IMR-90 (cell line): ENCODE measurements around the gene TENM4. TPM values are rescaled to one million over a fixed set of nuclear protein-coding genes. Genes with fewer than 3 reads are reported as not detected.

Experiments
- ATAC-seq: fragments of 200-7000 bp; cut with Tn5 transposase; 2 replicates; pipeline ENCODE4 v1.9.1; 2020; ENCODE audit warnings: low read depth, mild to moderate bottlenecking, moderate library complexity
- BruUV-seq: library from RNA; stranded (reverse); fragments of 400-500 nt; replicated peaks from 2 replicates; lab custom pipeline; 2021; lab: Mats Ljungman, UMichigan
- CTCF ChIA-PET: fragments of 300-600 bp; formaldehyde crosslinking; extraction: SDS; loops from one replicate; lab custom pipeline; 2021; ENCODE audit warnings: antibody characterized with exemption; lab: Yijun Ruan, JAX
- POLR2A ChIA-PET: fragments of 300-600 bp; sonication (Branson Sonifier 250); formaldehyde crosslinking; loops from one replicate; lab custom pipeline; 2022; ENCODE audit warnings: antibody characterized with exemption; ENCODE audit not compliant: unreplicated experiment; lab: Charles Lee
- DNase-seq: peaks from one replicate; pipeline ENCODE4 v3.0.0; 2013
- H2AFZ ChIP-seq: replicated peaks from 2 replicates; pipeline ENCODE3; 2013; ENCODE audit warnings: low read length, mild to moderate bottlenecking; ENCODE audit not compliant: poor library complexity
- H2AK5ac ChIP-seq: 2 replicates; pipeline ENCODE4 v1.6.1; 2013; ENCODE audit warnings: low read depth, low read length, inconsistent platforms
- H2AK9ac ChIP-seq: replicated peaks from 2 replicates; pipeline ENCODE3; 2013; ENCODE audit warnings: mild to moderate bottlenecking, low read depth, low read length, moderate library complexity; ENCODE audit not compliant: poor library complexity
- H2BK120ac ChIP-seq: 2 replicates; pipeline ENCODE4 v1.6.1; 2013; ENCODE audit warnings: low read depth, low read length, inconsistent platforms
- H2BK15ac ChIP-seq: 3 replicates; pipeline ENCODE4 v1.6.1; 2013; ENCODE audit warnings: low read depth, low read length, inconsistent platforms
- H2BK20ac ChIP-seq: 2 replicates; pipeline ENCODE4 v1.6.1; 2013; ENCODE audit warnings: low read depth, mild to moderate bottlenecking, inconsistent platforms, low read length, moderate library complexity
- H2BK5ac ChIP-seq: 2 replicates; pipeline ENCODE4 v1.6.1; 2013; ENCODE audit warnings: mild to moderate bottlenecking, low read depth, low read length, inconsistent platforms; ENCODE audit not compliant: poor library complexity, severe bottlenecking
- H3K14ac ChIP-seq: replicated peaks from 2 replicates; pipeline ENCODE4 v1.6.1; 2013; ENCODE audit warnings: low read depth, low read length, inconsistent platforms
- H3K18ac ChIP-seq: 2 replicates; pipeline ENCODE4 v1.6.1; 2013; ENCODE audit warnings: low read depth, low read length, control low read depth
- H3K23ac ChIP-seq: 2 replicates; pipeline ENCODE4 v1.6.1; 2013; ENCODE audit warnings: low read depth, low read length, inconsistent platforms
- H3K27ac ChIP-seq: 2 replicates; pipeline ENCODE4 v1.5.1; 2013; ENCODE audit warnings: mild to moderate bottlenecking, control low read depth, low read length; ENCODE audit not compliant: insufficient read depth
- H3K27me3 ChIP-seq: 2 replicates; pipeline ENCODE4 v1.6.1; 2013; ENCODE audit warnings: low read length; ENCODE audit not compliant: control insufficient read depth, insufficient read depth
- H3K36me3 ChIP-seq: 2 replicates; pipeline ENCODE4 v1.6.1; 2013; ENCODE audit warnings: low read length, mixed read lengths; ENCODE audit not compliant: control insufficient read depth, insufficient read depth
- H3K4ac ChIP-seq: 2 replicates; pipeline ENCODE4 v1.6.1; 2013; ENCODE audit warnings: low read depth, low read length, inconsistent platforms
- H3K4me1 ChIP-seq: 2 replicates; pipeline ENCODE4 v1.6.1; 2013; ENCODE audit warnings: low read length, mixed read lengths; ENCODE audit not compliant: control insufficient read depth, insufficient read depth
- H3K4me2 ChIP-seq: 2 replicates; pipeline ENCODE4 v1.6.1; 2013; ENCODE audit warnings: low read depth, mild to moderate bottlenecking, control low read depth, low read length, moderate library complexity
- H3K4me3 ChIP-seq: 2 replicates; pipeline ENCODE4 v1.5.1; 2013; ENCODE audit warnings: low read depth, mild to moderate bottlenecking, control low read depth, low read length, moderate library complexity; ENCODE audit not compliant: insufficient read depth
- H3K56ac ChIP-seq: 2 replicates; pipeline ENCODE4 v1.6.1; 2013; ENCODE audit warnings: low read length, inconsistent platforms; ENCODE audit not compliant: insufficient read depth; ENCODE audit errors: extremely low read depth
- H3K79me1 ChIP-seq, 2 experiments: 2 replicates each; pipeline ENCODE4 v1.6.1; 2013; ENCODE audit warnings: low read length in 2 of 2, inconsistent platforms in 1 of 2, low read depth in 1 of 2
- H3K9ac ChIP-seq: 2 replicates; pipeline ENCODE4 v1.6.1; 2013; ENCODE audit warnings: low read depth, low read length, control low read depth
- H3K9me1 ChIP-seq: 2 replicates; pipeline ENCODE4 v1.6.1; 2013; ENCODE audit warnings: low read length, inconsistent platforms; ENCODE audit not compliant: insufficient read depth
- H3K9me3 ChIP-seq: 2 replicates; pipeline ENCODE4 v1.6.1; 2013; ENCODE audit warnings: low read length; ENCODE audit not compliant: control insufficient read depth, insufficient read depth
- H4K20me1 ChIP-seq: 2 replicates; pipeline ENCODE4 v1.6.1; 2013; ENCODE audit warnings: low read length, inconsistent platforms; ENCODE audit not compliant: insufficient read depth
- H4K5ac ChIP-seq: 2 replicates; pipeline ENCODE4 v1.6.1; 2013; ENCODE audit warnings: mild to moderate bottlenecking, low read depth, low read length, control low read depth
- H4K8ac ChIP-seq, 2 experiments: 2 replicates each; pipeline ENCODE4 v1.6.1; 2013; ENCODE audit warnings: low read depth in 2 of 2, low read length in 2 of 2, control low read depth in 1 of 2, inconsistent platforms in 1 of 2
- H4K91ac ChIP-seq: 2 replicates; pipeline ENCODE4 v1.6.1; 2013; ENCODE audit warnings: low read depth, low read length, inconsistent platforms; ENCODE audit not compliant: insufficient read depth
- CTCF ChIP-seq: conservative IDR thresholded peaks from 2 replicates; pipeline ENCODE4 v1.5.1; 2012; ENCODE audit warnings: mild to moderate bottlenecking, low read depth, low read length, improper control_type of control experiment
- FOS ChIP-seq: fragments of 150-350 bp; IDR thresholded peaks from 2 replicates; pipeline ENCODE4 v1.6.1; 2016; ENCODE audit warnings: low read depth, low read length
- MAZ ChIP-seq: IDR thresholded peaks from 2 replicates; pipeline ENCODE4 v1.6.1; 2012; ENCODE audit warnings: low read depth, mild to moderate bottlenecking, low read length, improper control_type of control experiment, moderate library complexity, borderline replicate concordance
- POLR2A ChIP-seq: IDR thresholded peaks from 2 replicates; pipeline ENCODE4 v1.6.1; 2012; ENCODE audit warnings: mild to moderate bottlenecking, low read depth, low read length
- RAD21 ChIP-seq: IDR thresholded peaks from 2 replicates; pipeline ENCODE4 v1.6.1; 2012; ENCODE audit warnings: low read length, improper control_type of control experiment
- RFX5 ChIP-seq: IDR thresholded peaks from 2 replicates; pipeline ENCODE4 v1.8.0; 2012; ENCODE audit warnings: low read depth, mild to moderate bottlenecking, low read length, moderate library complexity
- SMC3 ChIP-seq: fragments of 150-350 bp; IDR thresholded peaks from 2 replicates; pipeline ENCODE4 v1.6.1; 2016; ENCODE audit warnings: low read depth, mild to moderate bottlenecking, antibody characterized with exemption, low read length, moderate library complexity
- WGBS, 2 experiments: methylation state at CpG; one replicate each; pipeline versions ENCODE4 v1.1.5 to v1.1.7; 2013; ENCODE audit warnings: missing lambda C conversion rate in 2 of 2; ENCODE audit not compliant: insufficient read length in 1 of 2; ENCODE audit errors: extremely low coverage in 2 of 2; 5-methylcytosine and 5-hydroxymethylcytosine counted together
- dilution Hi-C: fragments of 300-500 bp; cut with HindIII; formaldehyde crosslinking; loops from one replicate; pipeline ENCODE4 v1.14.3; 2018; ENCODE audit warnings: low sequenced_read_pairs; ENCODE audit not compliant: unreplicated experiment
- in situ Hi-C: fragments of 300-500 bp; cut with MboI; formaldehyde crosslinking; loops from 3 replicates; pipeline ENCODE4 v1.14.3; 2019; ENCODE audit warnings: low sequenced_read_pairs, inconsistent platforms, mixed read lengths
- intact Hi-C: fragments of 100-400 bp; cut with micrococcal nuclease; formaldehyde crosslinking; loops from 2 replicates; pipeline ENCODE4 v1.10.0; 2022
- polyA plus RNA-seq, 3 experiments: library from polyadenylated mRNA; depleted of rRNA; stranded (reverse); fragments of >200 nt; gene quantifications; 2 replicates each; pipeline ENCODE4 v1.2.3, GENCODE V29; 2012; ENCODE audit warnings: low replicate concordance in 1 of 3
- total RNA-seq: library from RNA; depleted of rRNA; stranded (reverse); fragments of >200 nt; gene quantifications from 2 replicates; pipeline ENCODE4 v1.2.3, GENCODE V29; 2012

The TENM4 gene
- total and polyA plus RNA-seq, 2 of the 4 experiments (the other 2 are of a cell fraction), result 7.4 to 9.0 TPM

GRCh38 chr11:79461144-79461543, 20.3 kb upstream of the TENM4 start:
- ATAC-seq (peak; percentile 97), DNase-seq (peak; percentile 51)
- ChIA-PET POLR2A (no interaction called here), CTCF (interaction anchor here (1.0 kb wide), 1 partner anchor 32 kb away, joined by 3 read pairs; no protein-coding TSS in a partner anchor)
- no peaks in the 10 kb centered on the region for H4K20me1 ChIP-seq
- H3K4me3 ChIP-seq, result no peak overlapping the region
- H2BK15ac ChIP-seq, result no peak overlapping the region
- no peaks in the 10 kb centered on the region for H3K36me3 ChIP-seq
- H3K9me1 ChIP-seq, result no peaks in the 10 kb centered on the region
- no peak overlapping the region for H2AK9ac ChIP-seq
- no peak overlapping the region for H3K4ac ChIP-seq
- no CpG with 5 or more reads among the region's 2 CpGs for WGBS, 2 experiments
- no peak overlapping the region for H2BK120ac ChIP-seq
- no peak overlapping the region for H3K23ac ChIP-seq
- H3K79me1 ChIP-seq, result no peaks in the 10 kb centered on the region
- no peak overlapping the region for H2BK5ac ChIP-seq
- intact Hi-C loops (loop anchor here (1.0 kb wide), 1 partner anchor 32 kb away; no protein-coding TSS in a partner anchor), in situ Hi-C loops (no loop called here), dilution Hi-C loops (no loop called here)
- H3K14ac ChIP-seq, result no peak overlapping the region
- no peak overlapping the region for H2AK5ac ChIP-seq
- TF ChIP-seq RAD21 (peak; percentile 53), CTCF (peak; percentile 67), SMC3 (peak; percentile 27; the same call in 1 of the 2 replicates), RFX5 (no peak), POLR2A (no peak), FOS (no peak), MAZ (no peak)
- H4K8ac ChIP-seq, result no peak overlapping the region
- no peaks in the 10 kb centered on the region for H3K4me1 ChIP-seq
- H4K91ac ChIP-seq, result no peak overlapping the region
- H3K9me3 ChIP-seq, result no peaks in the 10 kb centered on the region
- H4K5ac ChIP-seq, result no peak overlapping the region
- H3K18ac ChIP-seq, result no peak overlapping the region
- H3K27ac ChIP-seq, result no peak overlapping the region
- no peak overlapping the region for H3K4me2 ChIP-seq
- peaks cover 6% of the 10 kb centered on the region; the same call in 1 of the 2 replicates for H3K27me3 ChIP-seq
- no TSS peak for BruUV-seq
- no peak overlapping the region for H3K9ac ChIP-seq
- no peak overlapping the region for H2AFZ ChIP-seq
- H2BK20ac ChIP-seq, result no peak overlapping the region
- no peak overlapping the region for H3K56ac ChIP-seq
